GM18861 (cell line): ENCODE results near the gene IL12RB2.

Source experiments
- ATAC-seq: cut with Tn5 transposase; IDR thresholded peaks from one replicate; pipeline ENCODE4 v1.9.1; 2021; ENCODE audit not compliant: unreplicated experiment

Gene IL12RB2

GRCh38 chr1:67307251-67308060, at the start of gene IL12RB2:
TSS of gene IL12RB2 (plus strand) at chr1:67307873. CDS start at chr1:67320369, 12,496 bp downstream.
- ATAC-seq, result no peak

GRCh38 chr1:67261680-67262079, 46.0 kb upstream of the IL12RB2 start:
- no peak for ATAC-seq

GRCh38 chr1:67262735-67263134, 44.9 kb upstream of the IL12RB2 start:
- ATAC-seq, result no peak

- no peak for ATAC-seq
These were observed 43.5 kb upstream of the IL12RB2 start for GRCh38 chr1:67264152-67264551.

- ATAC-seq, result peak; percentile 84
These were observed 42.8 kb upstream of the IL12RB2 start for GRCh38 chr1:67264899-67265298.

GRCh38 chr1:67269061-67269460, 38.6 kb upstream of the IL12RB2 start:
- ATAC-seq, result no peak

GRCh38 chr1:67270541-67270940, 37.1 kb upstream of the IL12RB2 start:
- no peak for ATAC-seq

- no peak for ATAC-seq
These were observed 34.1 kb upstream of the IL12RB2 start for GRCh38 chr1:67273591-67273990.

- peak; percentile 64 for ATAC-seq
These were observed 32.9 kb upstream of the IL12RB2 start for GRCh38 chr1:67274623-67275325.

- ATAC-seq, result no peak
These were observed 27.0 kb upstream of the IL12RB2 start for GRCh38 chr1:67280696-67281095.

GRCh38 chr1:67281244-67281643, 26.4 kb upstream of the IL12RB2 start:
- ATAC-seq, result no peak

GRCh38 chr1:67285780-67286488, 21.7 kb upstream of the IL12RB2 start:
- peak; percentile 98 for ATAC-seq

- ATAC-seq, result no peak
These were observed 17.4 kb upstream of the IL12RB2 start for GRCh38 chr1:67290236-67290635.

- ATAC-seq, result no peak
These were observed 12.6 kb upstream of the IL12RB2 start for GRCh38 chr1:67294836-67295617.

GRCh38 chr1:67298762-67299161, 8.9 kb upstream of the IL12RB2 start:
- no peak for ATAC-seq

- no peak for ATAC-seq
These were observed 8.4 kb upstream of the IL12RB2 start for GRCh38 chr1:67299296-67299695.

- no peak for ATAC-seq
These were observed 7.1 kb upstream of the IL12RB2 start for GRCh38 chr1:67300561-67300960.

- no peak for ATAC-seq
These were observed 3.6 kb upstream of the IL12RB2 start for GRCh38 chr1:67304023-67304422.

GRCh38 chr1:67306547-67306946, 1.1 kb upstream of the IL12RB2 start:
- ATAC-seq, result no peak

- ATAC-seq, result no peak
These were observed 463 bp downstream of the IL12RB2 start for GRCh38 chr1:67308136-67308535.

- no peak for ATAC-seq
These were observed 4.9 kb downstream of the IL12RB2 start for GRCh38 chr1:67312615-67313014.
